ENCODE measurements around the gene IGSF5. TPM values are rescaled to one million over a fixed set of nuclear protein-coding genes. Genes with fewer than 3 reads are reported as not detected.

The IGSF5 gene
- total RNA-seq, result not detected in 2 replicates

GRCh38 chr21:39744883-39745282, at the start of gene IGSF5:
TSS of gene IGSF5 (plus strand) at chr21:39745183. CDS start at chr21:39745510, 327 bp downstream.

Other genes with a start within 250 kb of the IGSF5 start
- gene B3GALT5, start 132.2 kb upstream of the IGSF5 start, total RNA-seq, result under 0.01 TPM in 1 of 2 replicates, not detected in the other
- gene PCP4, start 122.3 kb downstream of the IGSF5 start, total RNA-seq, result not detected in 2 replicates